H1 (cell line): ENCODE measurements around the gene KIR3DL2. TPM values are rescaled to one million over a fixed set of nuclear protein-coding genes. Genes with fewer than 3 reads are reported as not detected.

Experiments used
- CHD2 ChIP-seq: IDR thresholded peaks from 2 replicates; pipeline ENCODE4 v1.6.1; 2012; ENCODE audit warnings: low read length, improper control_type of control experiment
- JUND ChIP-seq: IDR thresholded peaks from 2 replicates; pipeline ENCODE4 v1.6.1; 2011; ENCODE audit warnings: mild to moderate bottlenecking, improper control_type of control experiment, low read length
- polyA plus RNA-seq, 7 experiments: library from polyadenylated mRNA; depleted of rRNA in 3 of 7; stranded (reverse) in 5 of 7; unstranded in 2 of 7; fragments of >200 nt in 5 of 7; fragments of 200-250 nt in 2 of 7; gene quantifications; 1 replicate in 5 of 7; 2 replicates in 1 of 7; 4 replicates in 1 of 7; pipeline versions ENCODE4 v1.2.1 to v1.2.3, GENCODE V29; 2011 to 2013; ENCODE audit warnings: missing spikeins in 2 of 7, mixed read lengths in 2 of 7
- total RNA-seq: library from RNA; stranded (reverse); fragmentation: NEBNext Ultra II Directional; extraction: Animal tissue kit (Norgen Biotek cat#: 25700); gene quantifications from 2 replicates; pipeline ENCODE4 v1.2.1, GENCODE V29; 2021
- TF ChIP-seq, protein P1 (sequence below): IDR thresholded peaks from 2 replicates; pipeline ENCODE4 v1.6.1; 2011; ENCODE audit warnings: low read length, improper control_type of control experiment

KIR3DL2 gene
- total and polyA plus RNA-seq, 2 of the 8 experiments (the other 6 are each of a cell fraction or from before 2014, with no cell fraction given): not detected

- TF ChIP-seq, protein P1, sequence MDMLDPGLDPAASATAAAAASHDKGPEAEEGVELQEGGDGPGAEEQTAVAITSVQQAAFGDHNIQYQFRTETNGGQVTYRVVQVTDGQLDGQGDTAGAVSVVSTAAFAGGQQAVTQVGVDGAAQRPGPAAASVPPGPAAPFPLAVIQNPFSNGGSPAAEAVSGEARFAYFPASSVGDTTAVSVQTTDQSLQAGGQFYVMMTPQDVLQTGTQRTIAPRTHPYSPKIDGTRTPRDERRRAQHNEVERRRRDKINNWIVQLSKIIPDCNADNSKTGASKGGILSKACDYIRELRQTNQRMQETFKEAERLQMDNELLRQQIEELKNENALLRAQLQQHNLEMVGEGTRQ: no peak
- no peak for TF ChIP-seq CHD2
- TF ChIP-seq JUND: no peak
Measured at GRCh38 chr19:54850930-54851329, 687 bp downstream of the KIR3DL2 start (continued).
